Measurements from ENCODE around the gene XPNPEP3. TPM values are rescaled to one million over a fixed set of nuclear protein-coding genes. Genes with fewer than 3 reads are reported as not detected.

Gene XPNPEP3
- total RNA-seq, 1 experiment from 2014 or later, result 35.4 TPM

GRCh38 chr22:40813912-40814315, 43.0 kb upstream of the XPNPEP3 start:
- POLR2A ChIA-PET, result no interaction called here
- no TSS peak for BruUV-seq (replicated peaks)
- H3K4me3 ChIP-seq (ENCODE audit: low read depth, low read length), result no peak overlapping the region
- peaks cover 40% of the 10 kb centered on the region for H3K36me3 Mint-ChIP-seq (ENCODE audit: insufficient read depth, unreplicated experiment)
- H3K4me1 Mint-ChIP-seq (ENCODE audit: low read depth, unreplicated experiment), result peaks cover 16% of the 10 kb centered on the region
- CTCF ChIA-PET, result no interaction called here
- no peaks in the 10 kb centered on the region for H3K27me3 ChIP-seq (replicated peaks; ENCODE audit: control insufficient read depth, insufficient read depth, low read length)
- no peaks in the 10 kb centered on the region for H3K36me3 ChIP-seq (ENCODE audit: control insufficient read depth, insufficient read depth, low read length)
- H3K4me1 ChIP-seq, result peaks cover 7% of the 10 kb centered on the region; the same call in 1 of the 2 replicates
- TF ChIP-seq, protein P1, sequence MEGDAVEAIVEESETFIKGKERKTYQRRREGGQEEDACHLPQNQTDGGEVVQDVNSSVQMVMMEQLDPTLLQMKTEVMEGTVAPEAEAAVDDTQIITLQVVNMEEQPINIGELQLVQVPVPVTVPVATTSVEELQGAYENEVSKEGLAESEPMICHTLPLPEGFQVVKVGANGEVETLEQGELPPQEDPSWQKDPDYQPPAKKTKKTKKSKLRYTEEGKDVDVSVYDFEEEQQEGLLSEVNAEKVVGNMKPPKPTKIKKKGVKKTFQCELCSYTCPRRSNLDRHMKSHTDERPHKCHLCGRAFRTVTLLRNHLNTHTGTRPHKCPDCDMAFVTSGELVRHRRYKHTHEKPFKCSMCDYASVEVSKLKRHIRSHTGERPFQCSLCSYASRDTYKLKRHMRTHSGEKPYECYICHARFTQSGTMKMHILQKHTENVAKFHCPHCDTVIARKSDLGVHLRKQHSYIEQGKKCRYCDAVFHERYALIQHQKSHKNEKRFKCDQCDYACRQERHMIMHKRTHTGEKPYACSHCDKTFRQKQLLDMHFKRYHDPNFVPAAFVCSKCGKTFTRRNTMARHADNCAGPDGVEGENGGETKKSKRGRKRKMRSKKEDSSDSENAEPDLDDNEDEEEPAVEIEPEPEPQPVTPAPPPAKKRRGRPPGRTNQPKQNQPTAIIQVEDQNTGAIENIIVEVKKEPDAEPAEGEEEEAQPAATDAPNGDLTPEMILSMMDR (IDR thresholded peaks at IDR 0.05; ENCODE audit: insufficient read depth in 1 of 2, low read depth in 1 of 2, low read length in 1 of 2, severe bottlenecking in 1 of 2, unreplicated experiment in 1 of 2), result no peak
- H3K9me3 ChIP-seq, result no peaks in the 10 kb centered on the region
- H3K27me3 Mint-ChIP-seq (ENCODE audit: insufficient read depth, unreplicated experiment), result no peaks in the 10 kb centered on the region
- no peak overlapping the region for H3K4me3 Mint-ChIP-seq (ENCODE audit: unreplicated experiment)
- intact Hi-C loops (cut with micrococcal nuclease; ENCODE audit: unreplicated experiment), result no loop called here
- H3K9me3 Mint-ChIP-seq (ENCODE audit: unreplicated experiment), result no peaks in the 10 kb centered on the region
- DNase-seq, result no peak
- H3K27ac Mint-ChIP-seq (ENCODE audit: unreplicated experiment), result no peak overlapping the region

GRCh38 chr22:40817737-40818136, 39.2 kb upstream of the XPNPEP3 start:
- H3K4me1 ChIP-seq, result peaks cover 15% of the 10 kb centered on the region; the same call in 1 of the 2 replicates
- H3K36me3 Mint-ChIP-seq (ENCODE audit: insufficient read depth, unreplicated experiment), result peaks cover 47% of the 10 kb centered on the region
- peak overlapping the region; percentile 73 for H3K27ac Mint-ChIP-seq (ENCODE audit: unreplicated experiment)
- TF ChIP-seq, protein P1 (IDR thresholded peaks at IDR 0.05; ENCODE audit: insufficient read depth in 1 of 2, low read depth in 1 of 2, low read length in 1 of 2, severe bottlenecking in 1 of 2, unreplicated experiment in 1 of 2), result no peak
- H3K36me3 ChIP-seq (ENCODE audit: control insufficient read depth, insufficient read depth, low read length), result no peaks in the 10 kb centered on the region
- no peaks in the 10 kb centered on the region for H3K27me3 Mint-ChIP-seq (ENCODE audit: insufficient read depth, unreplicated experiment)
- H3K9me3 Mint-ChIP-seq (ENCODE audit: unreplicated experiment), result no peaks in the 10 kb centered on the region
- CTCF ChIA-PET, result interaction anchor here (1.3 to 2.1 kb wide), 2 partner anchors 81 to 135 kb away, joined by 9 to 12 read pairs; no protein-coding TSS in a partner anchor
- BruUV-seq (replicated peaks), result no TSS peak
- no peaks in the 10 kb centered on the region for H3K27me3 ChIP-seq (replicated peaks; ENCODE audit: control insufficient read depth, insufficient read depth, low read length)
- peaks cover 16% of the 10 kb centered on the region for H3K4me1 Mint-ChIP-seq (ENCODE audit: low read depth, unreplicated experiment)
- H3K9me3 ChIP-seq, result no peaks in the 10 kb centered on the region
- DNase-seq, result no peak
- peak overlapping the region; percentile 88 for H3K4me3 ChIP-seq (ENCODE audit: low read depth, low read length)
- intact Hi-C loops (cut with micrococcal nuclease; ENCODE audit: unreplicated experiment), result no loop called here
- POLR2A ChIA-PET, result no interaction called here
- H3K4me3 Mint-ChIP-seq (ENCODE audit: unreplicated experiment), result peak overlapping the region; percentile 81

GRCh38 chr22:40818192-40818746, 38.7 kb upstream of the XPNPEP3 start:
- H3K9me3 Mint-ChIP-seq (ENCODE audit: unreplicated experiment), result no peaks in the 10 kb centered on the region
- peak overlapping the region; percentile 88 for H3K4me3 ChIP-seq (ENCODE audit: low read depth, low read length)
- H3K4me3 Mint-ChIP-seq (ENCODE audit: unreplicated experiment), result peak overlapping the region; percentile 81
- peaks cover 15% of the 10 kb centered on the region; the same call in 1 of the 2 replicates for H3K4me1 ChIP-seq
- BruUV-seq (replicated peaks), result TSS peak; percentile 43
- intact Hi-C loops (cut with micrococcal nuclease; ENCODE audit: unreplicated experiment), result no loop called here
- peak overlapping the region; percentile 73 for H3K27ac Mint-ChIP-seq (ENCODE audit: unreplicated experiment)
- ChIA-PET CTCF (interaction anchor here (1.3 to 2.1 kb wide), 2 partner anchors 81 to 135 kb away, joined by 9 to 12 read pairs; no protein-coding TSS in a partner anchor), POLR2A (no interaction called here)
- peaks cover 16% of the 10 kb centered on the region for H3K4me1 Mint-ChIP-seq (ENCODE audit: low read depth, unreplicated experiment)
- H3K36me3 ChIP-seq (ENCODE audit: control insufficient read depth, insufficient read depth, low read length), result no peaks in the 10 kb centered on the region
- no peaks in the 10 kb centered on the region for H3K9me3 ChIP-seq
- H3K27me3 ChIP-seq (replicated peaks; ENCODE audit: control insufficient read depth, insufficient read depth, low read length), result no peaks in the 10 kb centered on the region
- TF ChIP-seq, protein P1 (IDR thresholded peaks at IDR 0.05; ENCODE audit: insufficient read depth in 1 of 2, low read depth in 1 of 2, low read length in 1 of 2, severe bottlenecking in 1 of 2, unreplicated experiment in 1 of 2), result no peak
- H3K27me3 Mint-ChIP-seq (ENCODE audit: insufficient read depth, unreplicated experiment), result no peaks in the 10 kb centered on the region
- DNase-seq, result no peak
- H3K36me3 Mint-ChIP-seq (ENCODE audit: insufficient read depth, unreplicated experiment), result peaks cover 45% of the 10 kb centered on the region
